Urothelium cell line (cell line): Measurements from ENCODE around the gene GIT2.
A peak's percentile ranks its signal among the peaks of the same experiment; 100 is the strongest.

ENCODE experiments used
- DNase-seq: peaks from one replicate; pipeline ENCODE4 v3.0.0; 2011; ENCODE audit warnings: low spot score, mixed read lengths
- FAIRE-seq: peaks from 2 replicates; lab custom pipeline; 2011; peaks lifted over from hg19 to GRCh38; lab: Jason Lieb, UNC

GIT2 gene

GRCh38 chr12:109982210-109982609, 14.0 kb downstream of the GIT2 start:
- FAIRE-seq (no peak), DNase-seq (no peak)

GRCh38 chr12:109981311-109981710, 14.9 kb downstream of the GIT2 start:
- DNase-seq (no peak), FAIRE-seq (no peak)

GRCh38 chr12:109972821-109973220, 23.3 kb downstream of the GIT2 start:
- DNase-seq (no peak), FAIRE-seq (no peak)

- DNase-seq (no peak), FAIRE-seq (no peak)
These were observed 27.4 kb downstream of the GIT2 start for GRCh38 chr12:109968801-109969200.

- DNase-seq (no peak), FAIRE-seq (no peak)
These were observed 28.1 kb downstream of the GIT2 start for GRCh38 chr12:109968032-109968420.

- no peak for FAIRE-seq
- no peak for DNase-seq
These were observed 28.7 kb downstream of the GIT2 start for GRCh38 chr12:109967383-109968031.

- DNase-seq (no peak), FAIRE-seq (no peak)
These were observed 29.6 kb downstream of the GIT2 start for GRCh38 chr12:109966546-109966945.

GRCh38 chr12:109963743-109964429, 32.3 kb downstream of the GIT2 start:
- DNase-seq (no peak), FAIRE-seq (no peak)

GRCh38 chr12:109963330-109963729, 32.8 kb downstream of the GIT2 start:
- DNase-seq = no peak
- no peak for FAIRE-seq

- FAIRE-seq = no peak
- DNase-seq = no peak
These were observed 33.8 kb downstream of the GIT2 start for GRCh38 chr12:109962398-109962797.

- no peak for DNase-seq
- no peak for FAIRE-seq
These were observed 34.6 kb downstream of the GIT2 start for GRCh38 chr12:109961612-109962011.

- DNase-seq = no peak
- no peak for FAIRE-seq
These were observed 35.0 kb downstream of the GIT2 start for GRCh38 chr12:109961201-109961600.

GRCh38 chr12:109959411-109960093, 36.6 kb downstream of the GIT2 start:
- no peak for FAIRE-seq
- no peak for DNase-seq

- no peak for FAIRE-seq
- DNase-seq = no peak
These were observed 37.8 kb downstream of the GIT2 start for GRCh38 chr12:109958374-109958773.

GRCh38 chr12:109953656-109954055, 42.5 kb downstream of the GIT2 start:
- FAIRE-seq (no peak), DNase-seq (no peak)

- DNase-seq = no peak
- no peak for FAIRE-seq
These were observed 43.3 kb downstream of the GIT2 start for GRCh38 chr12:109952873-109953272.

GRCh38 chr12:109952160-109952858, 43.9 kb downstream of the GIT2 start:
- FAIRE-seq (no peak), DNase-seq (no peak)

- DNase-seq = peak; percentile 82
- no peak for FAIRE-seq
These were observed 44.4 kb downstream of the GIT2 start for GRCh38 chr12:109951751-109952150.

GRCh38 chr12:109951136-109951535, 45.0 kb downstream of the GIT2 start:
- DNase-seq (peak; percentile 17), FAIRE-seq (no peak)

GRCh38 chr12:109950625-109951024, 45.5 kb downstream of the GIT2 start:
- DNase-seq (no peak), FAIRE-seq (no peak)

- DNase-seq = no peak
- no peak for FAIRE-seq
These were observed 47.1 kb downstream of the GIT2 start for GRCh38 chr12:109949089-109949488.
